ENCODE measurements around the gene DNLZ.

The DNLZ gene

DNA sequence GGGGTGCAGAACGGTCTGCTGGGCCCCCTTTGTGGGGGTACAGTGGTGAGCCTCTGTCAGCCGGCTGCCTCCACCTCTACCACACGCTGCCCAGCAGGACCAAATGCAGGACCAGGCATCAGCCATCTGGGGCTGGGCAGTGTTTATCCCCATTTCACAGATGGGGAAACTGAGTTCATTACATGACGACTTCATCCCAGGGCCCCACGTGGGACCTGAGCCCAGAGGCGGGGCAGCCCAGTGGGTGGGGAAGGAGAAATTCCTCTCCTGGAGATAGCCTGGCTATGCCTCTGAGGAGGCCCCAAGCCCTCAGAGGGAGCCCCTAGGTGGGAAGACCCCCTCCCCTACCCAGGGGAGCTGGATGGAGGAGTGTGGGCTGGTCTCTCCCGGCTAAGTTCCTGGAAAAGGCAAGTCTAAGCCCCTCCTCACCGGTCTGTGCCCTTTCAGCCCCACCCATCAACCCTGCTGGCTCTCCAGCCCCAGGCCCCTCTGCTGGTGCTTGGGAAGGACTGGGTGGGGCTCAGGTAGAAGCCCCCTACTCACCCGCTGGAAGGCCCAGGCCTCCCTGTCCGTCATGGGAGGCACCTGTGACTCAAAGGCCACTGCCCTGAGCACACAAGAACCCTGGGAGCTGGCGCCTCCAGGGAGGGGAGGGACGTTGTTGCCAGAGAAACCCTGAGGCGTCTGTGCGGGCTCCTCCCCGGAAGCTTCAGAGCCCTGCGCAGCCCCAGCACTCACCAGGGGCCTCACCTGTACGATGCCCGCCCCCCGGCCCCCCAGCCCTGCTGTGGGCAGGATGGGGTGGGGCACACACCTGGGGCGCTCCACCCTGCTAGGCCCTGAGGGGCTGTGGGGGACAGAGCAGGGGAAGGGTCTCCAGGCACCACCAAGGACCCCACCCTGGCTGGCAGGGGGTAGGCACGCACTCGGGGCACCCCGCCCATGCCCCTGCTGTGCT is 52.2 kb downstream of the DNLZ start:
- intact Hi-C loops (cut with DNase I), result loop anchor here (2.0 to 5.0 kb wide), 2 partner anchors 51 to 89 kb away; partner anchors contain the start of genes DNLZ and SNAPC4
- DNase-seq, result peak in 3 of 10 donors; percentile 54 to 67 (median 57)

GRCh38 chr9:136310273-136311030 is 53.1 kb downstream of the DNLZ start:
- intact Hi-C loops (cut with DNase I), result loop anchor here (5.0 kb wide), 1 partner anchor 52 kb away; the partner anchor contains the start of gene DNLZ

GRCh38 chr9:136309806-136310220 is 53.7 kb downstream of the DNLZ start:
- intact Hi-C loops (cut with DNase I), result loop anchor here (5.0 kb wide), 1 partner anchor 52 kb away; the partner anchor contains the start of gene DNLZ
- DNase-seq, result no peak

More at GRCh38 chr9:136310273-136311030, 53.1 kb downstream of the DNLZ start:
- peak in 3 of 10 donors; percentile 69 to 81 (median 77) for DNase-seq

Measured in posterior cingulate gyrus (tissue), 11 donors.